Occipital lobe (tissue), 2 donors: ENCODE measurements around the gene HMCN2. TPM values are rescaled to one million over a fixed set of nuclear protein-coding genes. Genes with fewer than 3 reads are reported as not detected.
"Not testable (repeated sequence)": the region's sequence is repeated elsewhere in the genome, so short reads cannot be mapped to it uniquely, and the experiment has no call there.

ENCODE experiments used
- DNase-seq: peaks from one replicate; lab custom pipeline; 2025; lab: John Stamatoyannopoulos, UW
- total RNA-seq: library from RNA; depleted of rRNA; stranded (reverse); fragments of >200 nt; gene quantifications from one replicate; pipeline ENCODE4 v1.2.3, GENCODE V29; 2014

Gene HMCN2
- total RNA-seq, 1 donor from 2014 or later = not detected

DNA sequence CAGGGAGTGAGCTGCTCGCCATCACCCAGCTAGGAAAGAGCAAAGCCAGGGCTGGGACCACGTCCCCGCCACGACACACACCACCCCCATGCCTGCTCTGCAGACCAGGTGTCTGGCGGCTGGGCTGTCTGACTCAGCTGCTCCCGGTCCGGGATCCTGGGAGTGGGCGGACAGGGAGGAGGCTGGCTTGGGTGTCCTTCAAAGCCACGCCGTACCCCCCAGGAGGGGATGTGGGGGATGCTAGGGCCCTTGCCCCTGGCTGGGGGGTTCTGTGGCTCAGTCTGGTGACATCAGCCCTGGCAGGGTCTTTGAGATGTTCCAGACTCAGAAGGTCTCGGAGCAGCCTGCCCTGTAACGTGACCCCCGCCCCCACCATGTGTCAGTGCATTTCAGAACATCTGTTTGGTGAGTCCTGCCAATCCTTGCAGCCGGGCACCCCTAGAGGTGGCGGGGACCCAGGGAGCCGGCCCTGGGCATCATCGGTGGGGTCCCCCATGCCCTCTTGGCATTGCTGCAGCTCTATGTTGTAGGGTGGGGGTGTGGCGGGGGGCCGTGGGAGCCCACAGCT, 62.3 kb downstream of the HMCN2 start:
- no peak for DNase-seq

DNA sequence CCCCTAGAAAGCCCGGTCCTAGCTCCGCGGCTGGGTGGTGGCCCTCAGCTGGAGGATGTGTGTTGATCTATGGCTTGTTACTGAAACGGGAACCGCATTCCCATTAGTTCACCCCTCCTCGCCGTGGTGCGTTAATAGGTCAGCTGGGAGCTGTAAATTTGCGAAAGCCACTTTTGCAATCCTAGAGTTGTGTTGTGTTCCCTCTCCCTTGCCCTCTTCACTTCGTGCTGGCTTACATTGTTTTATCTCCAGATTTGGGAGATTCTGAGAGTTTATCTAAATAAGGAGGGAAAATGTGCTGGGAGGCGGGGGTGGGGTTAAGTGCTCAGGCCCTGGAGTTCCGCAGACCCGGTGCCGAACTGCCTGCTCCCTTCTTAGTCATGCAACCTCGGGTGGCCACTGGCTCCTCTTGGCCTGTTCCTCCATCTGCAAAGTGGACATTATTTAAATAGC, 62.8 kb downstream of the HMCN2 start:
- no peak for DNase-seq

DNA sequence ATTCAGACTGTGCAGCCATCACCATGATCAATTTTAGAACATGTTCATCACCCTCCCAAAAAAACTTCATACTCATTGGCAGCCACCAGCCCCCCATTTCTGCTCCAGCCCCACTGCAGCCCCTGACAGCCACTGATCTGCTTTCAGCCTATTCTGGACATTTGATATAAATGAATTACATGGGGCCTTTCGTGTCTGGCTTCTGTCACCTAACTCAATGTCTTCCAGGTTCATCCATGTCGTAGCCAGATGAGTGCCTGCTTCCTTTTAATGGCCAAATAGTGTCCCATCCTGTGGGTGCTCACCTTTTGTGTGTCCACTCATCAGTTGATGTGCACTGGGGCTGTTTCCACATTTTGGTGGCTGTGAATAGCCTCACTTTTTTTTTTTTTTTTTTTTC, 63.5 kb downstream of the HMCN2 start:
- DNase-seq = no peak

DNA sequence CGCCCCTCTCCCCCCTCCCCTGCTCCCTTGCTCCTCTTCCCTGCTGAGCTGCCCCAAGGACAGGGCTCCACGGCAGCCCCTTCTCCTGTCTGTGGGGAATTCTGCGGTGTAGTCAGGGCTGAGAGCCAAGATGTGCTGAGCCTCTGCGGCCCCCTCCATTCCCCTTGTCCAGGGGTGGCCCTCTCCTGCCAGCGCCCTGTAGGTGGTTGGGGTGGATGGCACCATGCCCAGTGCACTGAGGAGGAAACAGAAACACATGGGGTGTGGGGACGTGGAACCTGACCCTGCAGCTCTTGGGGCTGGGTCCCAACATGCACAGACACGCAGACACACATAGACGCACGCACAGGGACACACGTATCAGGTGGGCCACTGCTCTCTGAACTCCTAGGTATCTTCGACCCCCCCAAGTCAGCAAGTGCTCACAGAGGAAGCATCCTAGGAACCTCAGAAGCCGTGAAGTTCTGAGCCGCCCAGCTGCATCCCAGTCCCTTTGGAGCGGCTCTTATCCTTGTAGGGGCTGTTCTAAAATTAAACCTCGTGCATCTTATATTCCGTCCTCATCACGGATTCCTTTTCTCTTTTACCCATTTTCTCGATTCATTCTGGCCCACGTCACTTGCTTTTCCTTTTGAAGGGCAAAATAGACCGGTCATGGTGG, 64.8 kb downstream of the HMCN2 start:
- DNase-seq = no peak

DNA sequence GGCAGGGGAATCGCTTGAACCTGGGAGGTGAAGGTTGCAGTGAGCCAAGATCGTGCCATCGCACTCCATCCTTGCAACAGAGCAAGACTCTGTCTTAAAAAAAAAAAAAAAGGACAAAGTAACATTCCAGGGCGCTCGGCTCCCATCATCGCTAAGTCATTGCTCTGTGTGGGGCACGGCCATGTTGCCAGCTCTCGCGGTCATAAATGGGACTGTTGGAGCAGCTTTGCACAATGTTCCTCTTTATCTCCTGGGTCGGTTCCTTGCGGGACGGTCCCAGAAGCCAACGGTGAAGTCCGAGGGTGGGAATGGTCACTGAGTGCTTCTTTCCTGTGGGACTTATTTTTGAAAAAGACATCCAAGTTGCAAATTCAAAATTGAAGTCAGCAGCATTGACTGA, 65.5 kb downstream of the HMCN2 start:
- no peak for DNase-seq

DNA sequence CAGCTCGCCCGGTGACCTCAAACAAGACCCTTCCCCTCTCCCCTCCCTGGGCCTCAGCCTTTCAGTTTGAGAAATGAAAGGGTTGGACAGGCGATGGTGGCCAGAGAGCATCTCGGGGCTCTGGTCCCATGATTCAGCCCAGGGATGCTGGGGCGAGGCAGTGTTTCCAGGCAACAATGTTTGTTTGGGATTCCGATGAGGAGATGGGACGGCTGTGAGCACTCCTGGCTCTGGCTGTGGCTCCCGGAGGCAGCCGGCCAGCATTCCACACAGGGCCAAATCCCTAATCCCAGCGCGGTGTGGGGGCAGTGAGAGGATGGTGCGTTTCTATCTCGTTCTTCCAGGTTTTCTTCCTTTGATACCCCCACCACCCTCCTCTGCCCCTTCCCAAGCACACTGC, 66.0 kb downstream of the HMCN2 start:
- DNase-seq = no peak

DNA sequence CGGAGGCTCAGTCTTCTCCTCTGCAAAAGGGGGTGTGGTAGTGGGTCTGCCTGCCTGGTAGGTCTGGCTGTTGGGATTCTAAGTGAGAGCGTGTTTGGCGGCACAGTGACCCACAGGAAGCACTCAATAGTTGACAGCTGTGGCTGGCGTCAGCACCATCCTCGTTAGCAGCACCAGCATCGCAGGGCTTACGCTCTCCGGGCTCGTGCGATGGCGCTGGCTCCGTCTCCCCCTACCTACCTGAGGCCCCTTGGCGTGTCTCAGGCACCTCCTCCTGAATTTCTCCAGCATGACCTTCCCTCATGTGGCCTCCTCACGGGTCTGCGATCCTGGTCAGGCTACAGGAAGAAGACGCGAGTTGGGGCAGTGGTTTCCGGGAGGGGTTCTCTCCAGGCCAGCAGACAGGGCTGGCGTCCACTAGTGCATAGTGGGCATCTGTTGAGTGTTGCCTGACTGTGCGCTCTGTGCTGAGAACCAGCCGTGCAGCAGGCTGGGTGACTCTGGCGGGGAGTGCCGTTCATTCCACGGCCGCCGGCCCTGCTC, 66.9 kb downstream of the HMCN2 start:
- no peak for DNase-seq

DNA sequence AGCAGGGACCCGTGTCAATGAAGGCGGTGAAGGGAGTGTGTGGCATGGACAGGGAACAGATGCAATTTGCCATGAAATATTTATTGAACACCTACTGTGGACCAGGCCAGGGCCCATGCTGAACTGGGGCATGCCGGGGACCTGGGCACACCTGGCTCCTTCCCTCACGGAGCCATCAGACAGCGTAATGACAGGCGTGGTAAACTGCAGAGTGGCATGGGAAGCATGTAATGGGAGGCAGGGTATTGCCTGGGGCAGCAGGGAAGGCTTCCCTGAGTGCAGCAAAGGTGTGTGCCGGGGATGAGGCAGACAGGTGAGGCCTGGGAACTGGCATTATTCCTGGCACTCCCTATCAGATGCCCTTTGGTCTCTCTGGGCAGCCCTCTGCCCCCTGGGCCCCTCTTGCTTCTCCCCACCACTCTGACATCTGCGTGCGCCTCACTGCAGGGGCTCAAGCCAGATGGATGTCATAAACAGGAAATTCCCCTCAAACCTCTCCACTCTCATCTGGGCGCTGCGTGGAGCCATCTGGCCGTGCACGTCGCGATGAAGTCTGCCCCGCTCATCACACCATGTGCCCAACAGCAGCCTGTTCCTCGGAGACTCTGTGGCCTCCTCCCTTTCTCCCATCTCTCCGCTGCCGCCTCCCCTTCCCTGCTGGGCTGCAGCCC, 67.6 kb downstream of the HMCN2 start:
- DNase-seq = no peak

DNA sequence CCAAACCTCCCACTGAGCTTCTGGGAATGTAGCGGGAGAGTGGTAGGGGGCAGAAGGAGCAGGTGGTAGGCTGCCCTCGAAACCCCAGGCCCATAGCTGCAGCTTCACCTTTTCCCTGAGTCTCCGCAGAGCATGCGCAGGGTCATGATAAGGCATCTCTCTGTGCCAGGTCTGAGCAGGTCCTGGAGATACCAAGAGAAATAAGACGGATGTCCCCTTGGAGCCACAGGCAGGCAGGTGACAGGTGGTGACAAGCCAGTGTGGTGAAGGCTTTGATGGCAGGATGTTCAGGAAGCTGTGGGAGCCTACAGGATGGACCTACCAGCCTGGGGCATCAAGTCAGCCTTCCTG, 68.1 kb downstream of the HMCN2 start:
- DNase-seq = no peak

DNA sequence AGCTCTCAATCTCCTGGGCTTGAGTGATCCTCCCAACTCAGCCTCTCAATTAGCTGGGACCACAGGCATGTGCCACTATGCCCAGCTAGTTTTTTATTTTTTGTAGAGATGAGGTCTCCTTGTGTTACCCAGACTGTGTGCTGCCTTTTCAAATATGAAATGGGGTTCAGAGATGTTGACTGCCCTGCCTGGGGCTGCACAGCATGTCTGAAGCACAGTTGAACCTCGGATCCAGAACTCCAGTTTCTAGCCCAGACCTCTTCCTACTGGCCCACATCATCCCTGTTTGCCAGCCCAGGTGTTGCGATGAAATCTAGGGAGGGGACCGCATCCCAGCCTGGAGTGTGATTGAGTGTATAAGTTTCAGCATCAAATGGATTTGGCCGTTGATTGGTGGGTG, 69.4 kb downstream of the HMCN2 start:
- no peak for DNase-seq

DNA sequence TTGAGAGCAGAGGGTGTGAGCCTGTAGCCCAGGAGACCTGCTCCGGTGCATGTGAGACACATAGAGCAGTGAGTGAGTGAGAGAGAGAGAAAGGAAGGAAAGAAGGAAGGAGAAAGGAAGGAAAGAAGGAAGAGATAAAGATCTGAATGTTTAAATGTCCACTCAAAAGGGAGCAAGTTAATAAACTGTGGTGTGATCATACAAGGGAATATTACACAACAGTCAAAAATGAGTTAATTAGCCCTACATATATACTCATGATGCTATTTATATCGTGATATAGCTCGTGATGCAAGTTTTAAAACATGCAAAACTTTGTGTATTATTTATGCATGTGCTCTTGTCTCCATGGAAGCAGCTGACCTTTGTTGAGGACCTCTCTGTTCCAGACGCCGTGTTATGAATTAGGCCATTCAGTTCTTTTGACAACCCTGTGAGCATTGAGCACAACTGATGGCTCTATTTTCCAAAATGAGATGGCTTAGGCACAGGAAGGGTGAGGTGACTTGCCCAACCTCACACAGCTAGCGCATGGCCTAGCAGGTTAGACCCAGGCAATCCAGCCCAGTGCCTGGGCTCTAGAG, 70.6 kb downstream of the HMCN2 start:
- no peak for DNase-seq

DNA sequence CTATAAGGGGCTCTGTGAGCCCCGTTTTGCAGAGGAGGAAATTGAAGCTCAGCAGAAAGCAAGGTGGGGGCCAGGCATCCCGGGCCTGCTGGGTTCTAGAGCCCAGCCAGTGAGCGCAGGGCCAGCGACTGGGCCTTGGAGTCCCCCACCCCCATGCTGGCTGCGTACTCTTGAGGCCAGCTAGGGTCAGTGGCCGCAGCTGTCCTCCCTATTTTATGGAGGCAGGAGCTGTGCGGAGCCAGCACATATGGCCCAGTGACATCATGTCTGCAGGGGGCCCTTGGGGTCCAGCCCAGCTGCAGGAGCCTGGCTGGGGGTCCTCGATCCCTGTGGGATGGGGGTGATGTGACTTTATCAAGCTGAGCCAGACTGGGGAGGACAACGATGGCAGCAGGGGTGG, 71.3 kb downstream of the HMCN2 start:
- no peak for DNase-seq

DNA sequence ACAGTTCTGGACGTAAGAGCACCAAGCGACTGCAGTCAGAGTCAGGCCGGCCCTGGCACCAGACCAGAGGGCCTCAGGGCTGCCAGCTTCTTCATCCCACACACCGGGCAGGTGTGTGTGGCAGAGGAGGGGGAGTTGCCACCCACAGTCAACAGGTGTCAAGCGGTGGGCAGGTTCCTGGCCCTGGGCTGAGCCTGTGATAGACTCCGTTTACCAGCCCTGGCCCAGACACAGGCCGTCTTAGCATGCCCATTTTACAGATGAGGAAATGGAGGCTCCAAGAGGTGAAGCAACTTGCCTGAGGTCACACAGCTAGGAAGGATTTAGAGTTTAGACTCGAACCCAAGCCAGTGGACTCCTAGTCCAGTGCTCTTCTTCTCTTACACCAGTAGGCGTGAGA, 71.8 kb downstream of the HMCN2 start:
- DNase-seq = no peak

DNA sequence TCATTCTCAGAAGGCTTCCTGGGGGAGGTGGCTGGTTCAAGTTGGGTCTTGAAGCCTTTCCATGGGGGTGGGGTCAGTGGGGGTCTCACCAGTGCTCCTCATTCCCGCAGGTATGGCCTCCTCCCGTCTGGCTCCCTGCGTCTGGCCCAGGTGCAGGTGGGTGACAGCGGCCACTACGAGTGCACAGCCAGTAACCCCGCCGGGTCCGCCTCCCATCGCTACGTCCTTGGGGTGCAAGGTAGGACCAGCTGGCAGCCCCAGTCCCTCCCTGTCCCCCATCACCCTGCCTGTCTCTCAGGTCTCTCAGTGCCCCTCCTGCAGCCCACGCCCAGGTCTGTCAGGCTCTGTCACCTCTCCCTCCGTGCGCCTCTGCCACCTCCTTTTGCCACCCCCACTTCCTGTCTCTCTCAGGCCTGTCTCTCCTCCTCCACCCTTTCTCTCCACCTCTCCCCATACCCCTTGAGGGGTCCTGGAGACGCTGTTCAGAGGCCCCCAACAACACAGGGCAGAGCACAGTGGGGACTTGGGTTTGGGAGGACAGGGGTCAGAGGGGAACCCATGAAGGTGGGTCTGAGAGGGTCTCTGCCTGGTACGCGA, 72.3 kb downstream of the HMCN2 start:
- no peak for DNase-seq

DNA sequence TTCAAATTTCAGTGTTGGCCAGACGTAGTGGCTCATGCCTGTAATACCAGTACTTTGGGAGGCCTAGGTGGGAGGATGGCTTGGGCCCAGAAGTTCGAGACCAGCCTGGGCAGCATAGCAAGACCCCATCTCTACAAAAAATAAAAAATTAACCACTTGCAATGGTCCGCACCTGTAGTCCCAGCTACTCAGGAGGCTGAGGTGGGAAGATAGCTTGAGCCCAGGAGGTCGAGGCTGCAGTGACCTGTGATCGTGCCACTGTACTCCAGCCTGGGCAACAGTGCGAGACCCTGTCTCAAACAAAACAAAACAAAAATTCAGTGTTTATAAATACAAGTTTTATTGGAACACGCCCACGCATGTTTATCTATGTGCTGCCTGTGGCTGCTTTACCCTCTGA, 73.3 kb downstream of the HMCN2 start:
- DNase-seq = not testable (repeated sequence)

DNA sequence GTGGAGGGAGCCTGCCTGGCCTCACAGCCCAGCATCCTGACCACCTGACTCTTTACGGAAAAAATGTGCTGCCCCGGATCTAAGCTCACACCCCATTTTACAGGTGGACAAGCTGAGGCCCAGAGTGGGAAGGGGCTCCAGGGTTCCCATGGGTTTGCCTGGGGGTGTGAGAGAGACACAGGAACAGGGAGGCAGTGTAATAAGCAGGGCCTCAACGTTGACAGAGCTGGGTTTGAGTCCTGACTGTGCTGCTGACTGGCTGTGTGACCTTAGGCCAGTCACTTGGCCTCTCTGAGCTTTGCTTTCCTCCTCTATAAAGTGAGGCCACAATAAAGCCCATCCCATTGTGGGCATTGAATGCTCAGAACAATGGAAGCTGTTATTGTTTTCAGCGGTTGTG, 73.7 kb downstream of the HMCN2 start:
- DNase-seq = no peak

DNA sequence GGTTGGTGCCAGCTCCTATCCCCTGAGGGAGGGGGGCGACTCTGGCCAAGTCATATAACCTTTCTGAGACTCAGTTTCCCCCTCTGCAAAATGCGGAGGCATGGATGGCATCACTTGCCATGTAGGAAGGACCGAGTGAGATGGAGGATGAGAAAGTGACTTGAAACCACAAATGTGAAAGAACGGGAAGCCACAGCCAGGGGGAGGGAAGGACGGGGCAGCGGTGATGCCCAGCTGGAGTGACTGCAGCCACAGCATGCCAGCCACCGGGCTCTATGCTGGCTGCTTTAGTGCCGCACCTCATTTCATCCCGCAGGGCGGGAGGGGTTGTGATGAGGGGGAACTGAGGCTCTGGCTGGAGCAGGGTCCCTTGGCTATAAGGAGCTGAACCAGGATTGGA, 74.5 kb downstream of the HMCN2 start:
- DNase-seq = no peak

DNA sequence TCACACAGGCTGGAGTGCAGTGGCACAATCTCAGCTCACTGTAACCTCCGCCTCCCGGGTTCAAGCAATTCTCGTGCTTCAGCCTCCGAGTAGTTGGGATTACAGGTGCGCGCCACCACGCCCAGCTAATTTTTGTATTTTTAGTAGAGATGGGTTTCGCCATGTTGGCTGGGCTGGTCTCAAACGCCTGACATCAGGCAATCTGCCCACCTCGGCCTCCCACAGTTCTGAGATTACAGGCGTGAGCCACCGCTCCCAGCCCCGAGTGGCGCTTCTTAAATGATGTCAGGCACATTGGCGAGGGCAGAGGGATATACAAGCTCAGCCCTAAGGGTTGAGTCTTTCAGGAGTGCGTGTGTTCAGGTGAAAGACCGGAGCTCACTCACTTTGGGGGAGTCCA, 75.0 kb downstream of the HMCN2 start:
- DNase-seq = not testable (repeated sequence)

DNA sequence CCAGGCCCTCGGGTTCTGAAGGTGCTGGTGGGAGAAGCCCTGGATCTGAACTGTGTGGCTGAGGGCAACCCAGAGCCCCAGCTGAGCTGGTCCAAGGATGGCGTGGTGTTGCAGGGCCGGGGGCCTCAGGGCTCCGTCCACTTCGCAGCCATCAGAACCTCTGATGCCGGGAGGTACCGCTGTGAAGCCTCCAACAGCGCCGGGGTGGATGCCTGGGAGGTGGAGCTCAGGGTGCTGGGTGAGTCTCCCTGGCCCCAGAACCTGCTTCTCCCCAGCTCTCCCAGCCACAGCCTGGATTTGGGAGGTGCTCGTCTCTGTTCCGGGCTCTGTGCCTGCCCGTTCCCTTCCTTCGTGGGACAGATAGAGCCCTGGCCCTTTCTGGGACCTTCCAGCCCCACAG, 75.6 kb downstream of the HMCN2 start:
- no peak for DNase-seq

DNA sequence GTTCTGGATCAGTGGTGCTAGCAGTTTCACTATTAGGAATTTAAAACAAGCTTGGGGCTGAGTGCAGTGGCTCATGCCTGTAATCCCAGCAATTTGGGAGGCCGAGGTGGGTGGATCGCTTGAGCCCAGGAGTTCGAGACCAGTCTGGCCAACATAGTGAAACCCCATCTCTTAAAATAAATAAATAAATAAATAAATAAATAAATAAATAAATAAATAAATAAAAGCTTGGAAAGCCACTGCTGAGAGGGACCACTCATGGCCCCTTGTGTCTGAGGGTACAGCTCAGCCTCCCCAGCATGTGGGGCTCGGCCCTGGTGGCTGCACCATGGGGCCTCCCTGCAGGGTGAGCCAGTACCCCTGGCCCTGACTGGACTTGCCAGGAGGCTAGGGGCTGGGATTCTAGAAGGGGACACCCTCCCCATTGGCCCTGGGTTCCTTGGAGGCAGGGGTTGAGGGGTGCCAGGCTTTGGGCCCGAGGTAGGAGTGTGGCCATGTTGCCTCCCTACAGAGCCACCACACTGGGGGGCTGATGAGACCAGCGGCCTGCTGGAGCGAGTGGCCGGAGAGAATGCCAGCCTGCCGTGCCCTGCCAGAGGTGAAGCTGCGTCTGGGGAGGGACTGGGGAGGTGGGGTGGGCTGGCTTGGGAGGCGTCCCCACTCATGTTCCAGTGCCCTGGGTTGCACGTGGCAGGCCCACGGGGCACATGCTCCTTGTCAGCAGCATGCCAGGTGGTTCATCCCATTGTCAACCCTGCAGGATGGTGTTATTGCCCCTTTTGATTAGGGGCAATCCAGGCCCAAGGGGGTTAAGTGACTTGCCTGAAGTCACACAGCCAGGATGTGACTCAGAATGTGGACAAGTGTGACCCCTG, 76.5 kb downstream of the HMCN2 start:
- no peak for DNase-seq

DNA sequence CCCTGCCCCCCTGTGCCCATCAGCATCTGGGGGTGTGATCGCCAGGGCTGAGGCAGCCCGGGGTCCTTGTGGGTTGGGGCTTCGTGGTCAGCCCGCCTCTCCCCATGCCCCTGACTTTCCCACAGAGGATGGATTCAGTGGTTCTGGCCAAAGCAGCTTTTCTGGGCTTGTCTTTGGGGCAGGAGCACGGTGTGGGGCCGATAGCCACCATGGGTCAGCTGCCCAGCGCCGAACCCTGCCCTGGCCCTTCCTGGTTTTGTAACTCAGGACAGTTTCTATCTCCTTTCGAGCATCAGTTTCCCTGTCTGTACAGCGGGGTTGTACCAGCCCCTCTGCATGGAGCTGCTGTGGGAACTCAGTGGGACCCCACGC, 77.1 kb downstream of the HMCN2 start:
- DNase-seq = no peak
